GM10248 (cell line): ENCODE measurements around the gene LPCAT1.

Experiments
- CTCF ChIA-PET: fragments of 300-600 bp; sonication (Branson Sonifier 250); formaldehyde crosslinking; extraction: SDS; loops from one replicate; lab custom pipeline; 2021; ENCODE audit warnings: antibody characterized with exemption; lab: Yijun Ruan, JAX
- POLR2A ChIA-PET: fragments of 350-650 bp; sonication (Branson Sonifier 250); formaldehyde crosslinking; extraction: SDS; loops from one replicate; lab custom pipeline; 2020; ENCODE audit warnings: antibody characterized with exemption; lab: Yijun Ruan, JAX
- DNase-seq: peaks from one replicate; pipeline ENCODE4 v3.0.0; 2012; ENCODE audit errors: extremely low spot score
- TF ChIP-seq, protein P1 (sequence below): IDR thresholded peaks from 2 replicates; pipeline ENCODE4 v1.5.1; 2012; ENCODE audit warnings: mild to moderate bottlenecking, low read depth; ENCODE audit errors: extremely low read depth, missing control alignments, control extremely low read depth

The LPCAT1 gene

GRCh38 chr5:1503241-1504068 is 20.3 kb downstream of the LPCAT1 start:
- ChIA-PET CTCF (interaction anchor here (1.0 to 3.0 kb wide), 14 partner anchors 10 to 142 kb away, joined by 3 to 16 read pairs (median 5); no protein-coding TSS in a partner anchor), POLR2A (interaction anchor here (0.6 to 3.0 kb wide), 8 partner anchors 8 to 744 kb away, joined by 3 to 29 read pairs (median 6); no protein-coding TSS in a partner anchor)
- TF ChIP-seq, protein P1, sequence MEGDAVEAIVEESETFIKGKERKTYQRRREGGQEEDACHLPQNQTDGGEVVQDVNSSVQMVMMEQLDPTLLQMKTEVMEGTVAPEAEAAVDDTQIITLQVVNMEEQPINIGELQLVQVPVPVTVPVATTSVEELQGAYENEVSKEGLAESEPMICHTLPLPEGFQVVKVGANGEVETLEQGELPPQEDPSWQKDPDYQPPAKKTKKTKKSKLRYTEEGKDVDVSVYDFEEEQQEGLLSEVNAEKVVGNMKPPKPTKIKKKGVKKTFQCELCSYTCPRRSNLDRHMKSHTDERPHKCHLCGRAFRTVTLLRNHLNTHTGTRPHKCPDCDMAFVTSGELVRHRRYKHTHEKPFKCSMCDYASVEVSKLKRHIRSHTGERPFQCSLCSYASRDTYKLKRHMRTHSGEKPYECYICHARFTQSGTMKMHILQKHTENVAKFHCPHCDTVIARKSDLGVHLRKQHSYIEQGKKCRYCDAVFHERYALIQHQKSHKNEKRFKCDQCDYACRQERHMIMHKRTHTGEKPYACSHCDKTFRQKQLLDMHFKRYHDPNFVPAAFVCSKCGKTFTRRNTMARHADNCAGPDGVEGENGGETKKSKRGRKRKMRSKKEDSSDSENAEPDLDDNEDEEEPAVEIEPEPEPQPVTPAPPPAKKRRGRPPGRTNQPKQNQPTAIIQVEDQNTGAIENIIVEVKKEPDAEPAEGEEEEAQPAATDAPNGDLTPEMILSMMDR, result no peak
- DNase-seq, result no peak

DNA sequence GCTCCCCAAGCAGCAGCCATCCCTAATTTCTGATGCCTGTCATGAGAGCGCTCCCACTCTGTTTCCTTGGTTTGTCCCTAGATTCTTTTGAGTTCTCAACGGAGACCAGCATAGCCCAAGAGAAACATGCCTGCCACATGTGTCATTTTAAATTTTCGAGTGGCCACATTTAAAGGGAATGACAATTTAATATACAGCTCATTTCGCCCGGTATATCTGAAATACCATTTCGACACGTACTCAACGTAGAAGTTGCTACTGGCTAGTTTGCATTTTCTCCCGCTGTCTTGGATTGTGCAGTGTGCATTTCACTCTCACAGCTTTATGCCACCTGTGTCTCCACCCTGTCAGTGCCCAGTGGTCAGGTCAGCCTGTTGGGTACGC is 21.0 kb downstream of the LPCAT1 start:
- POLR2A ChIA-PET, result interaction anchor here (0.9 to 3.0 kb wide), 6 partner anchors 9 to 23 kb away, joined by 3 to 29 read pairs (median 10); no protein-coding TSS in a partner anchor
- TF ChIP-seq, protein P1, result no peak
- DNase-seq, result no peak
- CTCF ChIA-PET, result interaction anchor here (1.0 to 3.0 kb wide), 12 partner anchors 10 to 142 kb away, joined by 3 to 16 read pairs (median 8); no protein-coding TSS in a partner anchor

DNA sequence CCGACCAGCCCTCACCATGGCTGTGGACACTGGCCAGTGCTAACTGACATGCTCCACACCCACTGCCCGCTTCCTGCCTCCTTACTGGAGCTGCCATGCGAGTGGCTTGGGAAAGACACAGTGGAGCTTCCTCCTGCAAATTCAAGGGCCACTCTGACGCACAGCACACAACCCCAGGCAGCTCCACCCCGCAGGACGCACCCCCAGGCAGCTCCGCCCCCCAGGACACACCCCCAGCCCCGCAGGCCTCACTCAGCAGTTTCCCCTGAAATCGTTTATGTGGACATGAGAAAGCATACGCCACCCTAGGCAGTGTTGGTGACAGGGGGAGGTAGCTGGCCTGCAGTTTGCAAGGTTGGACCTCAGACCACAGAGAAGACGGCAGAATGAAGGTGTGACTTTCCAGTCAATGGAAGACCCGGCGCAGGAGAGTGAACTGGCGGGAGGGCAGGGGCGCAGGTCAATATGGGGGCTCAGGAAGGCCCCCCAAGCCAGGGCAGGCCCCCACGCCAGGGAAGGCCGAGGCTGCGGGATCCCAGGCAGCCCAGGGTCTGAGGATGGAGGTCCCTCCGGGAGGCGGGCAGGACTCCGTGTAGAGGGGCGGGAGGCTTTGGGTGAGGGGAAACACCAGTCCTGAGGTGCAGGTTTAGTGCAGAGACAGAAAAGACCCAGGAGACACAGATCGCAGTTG is 21.6 kb downstream of the LPCAT1 start:
- ChIA-PET POLR2A (interaction anchor here (1.0 to 3.0 kb wide), 6 partner anchors 10 to 22 kb away, joined by 3 to 29 read pairs (median 10); no protein-coding TSS in a partner anchor), CTCF (interaction anchor here (1.2 to 3.0 kb wide), 9 partner anchors 9 to 143 kb away, joined by 3 to 16 read pairs (median 12); no protein-coding TSS in a partner anchor)
- TF ChIP-seq, protein P1, result no peak
- peak; percentile 80 for DNase-seq

- no peak for DNase-seq
- ChIA-PET POLR2A (interaction anchor here (1.0 to 3.0 kb wide), 4 partner anchors 10 to 19 kb away, joined by 4 to 29 read pairs (median 18); no protein-coding TSS in a partner anchor), CTCF (interaction anchor here (3.0 kb wide), 1 partner anchor 9 kb away, joined by 16 read pairs; no protein-coding TSS in a partner anchor)
- TF ChIP-seq, protein P1, result no peak
These were observed 22.3 kb downstream of the LPCAT1 start for GRCh38 chr5:1501372-1502045.

- TF ChIP-seq, protein P1, result no peak
- POLR2A ChIA-PET, result no interaction called here
- no peak for DNase-seq
- CTCF ChIA-PET, result interaction anchor here (1.1 to 4.9 kb wide), 3 partner anchors 10 to 31 kb away, joined by 3 to 26 read pairs (median 5); no protein-coding TSS in a partner anchor
These were observed 23.2 kb downstream of the LPCAT1 start for GRCh38 chr5:1500411-1501091.
